Fibroblast of villous mesenchyme (primary cell): ENCODE measurements around the gene SPART. TPM values are rescaled to one million over a fixed set of nuclear protein-coding genes. Genes with fewer than 3 reads are reported as not detected.
"Not testable (repeated sequence)": the region's sequence is repeated elsewhere in the genome, so short reads cannot be mapped to it uniquely, and the experiment has no call there.

ENCODE experiments used
- DNase-seq: peaks from one replicate; pipeline ENCODE4 v3.0.0-alpha.2; 2010; ENCODE audit warnings: low read depth
- H3K4me3 ChIP-seq: 2 replicates; pipeline ENCODE4 v1.5.1; 2011; ENCODE audit warnings: low read depth, mild to moderate bottlenecking, low read length
- CTCF ChIP-seq: IDR thresholded peaks from 2 replicates; pipeline ENCODE4 v1.5.1; 2012; ENCODE audit warnings: low read depth, mild to moderate bottlenecking, low read length; ENCODE audit not compliant: insufficient read depth
- total RNA-seq: library from RNA; depleted of rRNA; stranded (reverse); fragments of >200 nt; gene quantifications from 2 replicates; pipeline ENCODE4 v1.2.3, GENCODE V29; 2012

Gene SPART
- total RNA-seq, 1 donor: 106 TPM

GRCh38 chr13:36325912-36326311 is 20.3 kb downstream of the SPART start:
- no peak for DNase-seq
- H3K4me3 ChIP-seq: no peak overlapping the region
- no peak for TF ChIP-seq CTCF

GRCh38 chr13:36324881-36325280 is 21.3 kb downstream of the SPART start:
- not testable (repeated sequence) for H3K4me3 ChIP-seq, DNase-seq

- peak; percentile 86 for DNase-seq
- no peak overlapping the region for H3K4me3 ChIP-seq
- no peak for TF ChIP-seq CTCF
Observed at GRCh38 chr13:36323951-36324566, 22.1 kb downstream of the SPART start.

GRCh38 chr13:36323408-36323807 is 22.8 kb downstream of the SPART start:
- H3K4me3 ChIP-seq: no peak overlapping the region
- DNase-seq: no peak

GRCh38 chr13:36319793-36320192 is 26.4 kb downstream of the SPART start:
- DNase-seq: not testable (repeated sequence)

More at GRCh38 chr13:36323408-36323807, 22.8 kb downstream of the SPART start:
- TF ChIP-seq CTCF: no peak

GRCh38 chr13:36313047-36313969 is 32.9 kb downstream of the SPART start:
- DNase-seq: no peak
- no peak for TF ChIP-seq CTCF
- no peak overlapping the region for H3K4me3 ChIP-seq

More at GRCh38 chr13:36319793-36320192, 26.4 kb downstream of the SPART start:
- not testable (repeated sequence) for H3K4me3 ChIP-seq

- no peak for TF ChIP-seq CTCF
- no peak overlapping the region for H3K4me3 ChIP-seq
- no peak for DNase-seq
Observed at GRCh38 chr13:36310417-36311108, 35.6 kb downstream of the SPART start.
